Activated B cell treated with CpG ODN at 0.5 μM for 24 hours (primary cell): ENCODE data around the gene SBNO2. TPM values are rescaled to one million over a fixed set of nuclear protein-coding genes. Genes with fewer than 3 reads are reported as not detected.
A peak's percentile ranks its signal among the peaks of the same experiment; 100 is the strongest.

Experiments used
- ATAC-seq: fragments of 200-7000 bp; cut with Tn5 transposase; one replicate; pipeline ENCODE4 v1.10.0; 2021; ENCODE audit warnings: low read depth, mild to moderate bottlenecking, moderate library complexity
- CTCF ChIA-PET: fragments of 350-600 bp; sonication (Branson Sonifier 250); formaldehyde crosslinking; loops from one replicate; lab custom pipeline; 2021; ENCODE audit warnings: antibody characterized with exemption; lab: Charles Lee
- POLR2A ChIA-PET: fragments of 350-600 bp; sonication (Branson Sonifier 250); formaldehyde crosslinking; loops from one replicate; lab custom pipeline; 2021; ENCODE audit warnings: antibody characterized with exemption; lab: Charles Lee
- DNase-seq: peaks from one replicate; pipeline ENCODE4 v3.0.0; 2022
- H3K27ac Mint-ChIP-seq: one replicate; pipeline ENCODE4 v1.8.0; 2020; ENCODE audit warnings: mixed read lengths
- H3K27me3 Mint-ChIP-seq: one replicate; pipeline ENCODE4 v1.8.0; 2021; ENCODE audit warnings: mixed read lengths
- H3K36me3 Mint-ChIP-seq: one replicate; pipeline ENCODE4 v1.8.0; 2021; ENCODE audit warnings: low read depth, mixed read lengths
- H3K4me1 Mint-ChIP-seq: one replicate; pipeline ENCODE4 v1.8.0; 2021; ENCODE audit warnings: mixed read lengths
- H3K4me3 Mint-ChIP-seq: one replicate; pipeline ENCODE4 v1.8.0; 2020; ENCODE audit warnings: mild to moderate bottlenecking, mixed read lengths
- H3K9me3 Mint-ChIP-seq: one replicate; pipeline ENCODE4 v1.8.0; 2020; ENCODE audit warnings: mixed read lengths
- intact Hi-C: fragments of 100-400 bp; cut with micrococcal nuclease; formaldehyde crosslinking; loops from one replicate; pipeline ENCODE4 v1.15.1; 2024
- total RNA-seq: library from RNA; stranded (reverse); gene quantifications from 2 replicates; pipeline ENCODE4 v1.2.3, GENCODE V29; 2022
- TF ChIP-seq, protein P1 (sequence below): fragments of 200-600 bp; IDR thresholded peaks from one replicate; pipeline ENCODE4 v1.8.0; 2022; ENCODE audit warnings: antibody characterized with exemption, mild to moderate bottlenecking

Gene SBNO2
- total RNA-seq, 1 donor from 2014 or later, result 127 TPM

DNA sequence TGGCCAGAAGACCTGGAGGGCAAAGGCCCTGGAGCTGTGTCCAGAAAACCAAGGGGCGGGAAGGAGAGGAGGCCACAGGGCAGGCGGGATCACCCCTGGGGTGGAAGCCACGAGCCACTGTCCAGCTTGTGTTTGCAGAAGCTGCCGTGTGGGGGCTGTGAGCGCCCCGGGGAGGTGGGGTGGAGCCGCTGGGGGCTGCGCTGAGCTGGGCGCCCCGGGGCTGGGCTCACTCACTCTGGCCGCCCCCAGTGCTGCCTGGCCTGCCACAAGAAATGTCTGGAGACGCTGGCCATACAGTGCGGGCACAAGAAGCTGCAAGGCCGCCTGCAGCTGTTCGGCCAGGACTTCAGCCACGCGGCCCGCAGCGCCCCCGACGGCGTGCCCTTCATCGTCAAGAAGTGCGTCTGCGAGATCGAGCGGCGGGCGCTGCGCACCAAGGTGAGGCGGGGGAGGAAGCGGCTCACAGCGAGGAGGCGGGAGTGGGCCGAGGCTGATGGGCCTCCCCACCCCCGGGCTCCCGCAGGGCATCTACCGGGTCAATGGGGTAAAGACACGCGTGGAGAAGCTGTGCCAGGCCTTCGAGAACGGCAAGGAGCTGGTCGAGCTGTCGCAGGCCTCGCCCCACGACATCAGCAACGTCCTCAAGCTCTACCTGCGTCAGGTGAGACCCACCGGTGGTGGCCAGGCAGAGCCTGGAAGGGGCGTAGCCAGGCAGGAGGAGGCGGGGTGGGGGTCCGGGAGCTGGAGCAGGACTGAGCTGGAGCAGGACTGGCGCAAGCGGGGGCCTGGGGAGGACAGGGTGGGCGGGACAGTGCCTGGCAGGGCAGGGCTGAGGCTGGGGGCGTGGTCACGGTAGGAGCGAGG is 92.5 kb downstream of the SBNO2 start:
- ChIA-PET POLR2A (interaction anchor here (0.5 to 13.1 kb wide), 5 partner anchors 5 to 41 kb away, joined by 4 to 184 read pairs (median 32); partner anchors contain the start of genes ABCA7 and ARHGAP45), CTCF (no interaction called here)
- Mint-ChIP-seq H3K27ac (peak overlapping the region; percentile 65), H3K4me3 (no peak overlapping the region), H3K9me3 (no peaks in the 10 kb centered on the region), H3K27me3 (no peaks in the 10 kb centered on the region), H3K4me1 (peaks cover 56% of the 10 kb centered on the region), H3K36me3 (peaks cover 68% of the 10 kb centered on the region)
- ATAC-seq (no peak), DNase-seq (no peak)
- intact Hi-C loops, result loop anchor here (2.0 kb wide), 1 partner anchor 13 kb away; no protein-coding TSS in a partner anchor
- TF ChIP-seq, protein P1, sequence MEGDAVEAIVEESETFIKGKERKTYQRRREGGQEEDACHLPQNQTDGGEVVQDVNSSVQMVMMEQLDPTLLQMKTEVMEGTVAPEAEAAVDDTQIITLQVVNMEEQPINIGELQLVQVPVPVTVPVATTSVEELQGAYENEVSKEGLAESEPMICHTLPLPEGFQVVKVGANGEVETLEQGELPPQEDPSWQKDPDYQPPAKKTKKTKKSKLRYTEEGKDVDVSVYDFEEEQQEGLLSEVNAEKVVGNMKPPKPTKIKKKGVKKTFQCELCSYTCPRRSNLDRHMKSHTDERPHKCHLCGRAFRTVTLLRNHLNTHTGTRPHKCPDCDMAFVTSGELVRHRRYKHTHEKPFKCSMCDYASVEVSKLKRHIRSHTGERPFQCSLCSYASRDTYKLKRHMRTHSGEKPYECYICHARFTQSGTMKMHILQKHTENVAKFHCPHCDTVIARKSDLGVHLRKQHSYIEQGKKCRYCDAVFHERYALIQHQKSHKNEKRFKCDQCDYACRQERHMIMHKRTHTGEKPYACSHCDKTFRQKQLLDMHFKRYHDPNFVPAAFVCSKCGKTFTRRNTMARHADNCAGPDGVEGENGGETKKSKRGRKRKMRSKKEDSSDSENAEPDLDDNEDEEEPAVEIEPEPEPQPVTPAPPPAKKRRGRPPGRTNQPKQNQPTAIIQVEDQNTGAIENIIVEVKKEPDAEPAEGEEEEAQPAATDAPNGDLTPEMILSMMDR, result no peak

DNA sequence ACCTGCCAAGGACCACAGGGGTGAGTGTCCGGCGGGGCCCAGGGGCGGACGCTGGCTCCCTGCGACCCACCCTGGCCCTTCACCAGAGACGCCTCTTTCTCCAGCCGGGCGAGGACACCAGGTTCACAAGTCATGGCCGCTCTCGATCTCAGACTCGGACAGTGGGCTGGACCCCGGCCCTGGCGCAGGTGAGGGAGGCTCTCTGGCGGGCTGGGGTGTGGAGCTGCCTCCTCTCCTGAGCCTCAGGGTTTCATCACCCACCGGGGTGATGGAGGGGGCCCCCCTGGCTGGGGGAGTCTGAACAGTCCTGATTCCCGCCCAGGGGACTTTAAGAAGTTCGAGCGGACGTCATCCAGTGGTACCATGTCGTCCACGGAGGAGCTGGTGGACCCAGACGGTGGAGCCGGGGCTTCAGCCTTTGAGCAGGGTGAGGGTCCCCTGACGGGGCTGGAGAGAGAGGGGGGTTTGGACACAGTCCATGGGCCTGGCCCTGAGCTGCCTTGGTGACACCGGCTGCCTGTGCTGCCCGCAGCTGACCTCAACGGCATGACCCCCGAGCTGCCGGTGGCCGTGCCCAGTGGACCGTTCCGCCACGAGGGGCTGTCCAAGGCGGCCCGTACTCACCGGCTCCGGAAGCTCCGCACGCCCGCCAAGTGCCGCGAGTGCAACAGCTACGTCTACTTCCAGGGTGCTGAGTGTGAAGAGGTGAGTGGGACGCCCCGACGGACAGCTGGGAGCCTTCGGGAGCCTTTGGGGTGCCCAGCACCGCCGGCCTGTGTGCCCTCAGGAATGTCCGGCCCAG is 93.5 kb downstream of the SBNO2 start:
- peaks cover 58% of the 10 kb centered on the region for H3K4me1 Mint-ChIP-seq
- intact Hi-C loops, result no loop called here

DNA sequence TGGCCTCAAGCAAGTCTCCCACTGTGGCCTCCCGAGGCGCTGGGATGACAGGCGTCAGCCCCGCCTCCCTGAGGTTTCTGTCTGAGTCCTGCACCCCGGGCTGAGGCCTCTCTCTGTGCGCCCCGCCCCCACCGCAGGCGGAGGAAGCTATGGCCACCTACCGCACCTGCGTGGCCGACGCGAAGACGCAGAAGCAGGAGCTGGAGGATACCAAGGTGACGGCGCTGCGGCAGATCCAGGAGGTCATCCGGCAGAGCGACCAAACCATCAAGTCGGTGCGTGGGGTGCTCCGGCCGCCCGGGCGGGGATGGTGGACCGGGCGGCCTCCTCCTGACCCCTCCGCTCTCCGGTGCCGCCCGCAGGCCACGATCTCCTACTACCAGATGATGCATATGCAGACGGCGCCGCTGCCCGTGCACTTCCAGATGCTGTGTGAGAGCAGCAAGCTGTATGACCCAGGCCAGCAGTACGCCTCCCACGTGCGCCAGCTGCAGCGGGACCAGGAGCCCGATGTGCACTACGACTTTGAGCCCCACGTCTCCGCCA is 94.4 kb downstream of the SBNO2 start:
- H3K36me3 Mint-ChIP-seq, result peaks cover 62% of the 10 kb centered on the region
- ChIA-PET CTCF (interaction anchor here (1.1 kb wide), 1 partner anchor 15 kb away, joined by 4 read pairs; no protein-coding TSS in a partner anchor), POLR2A (interaction anchor here (0.6 to 13.1 kb wide), 6 partner anchors 7 to 189 kb away, joined by 3 to 184 read pairs (median 4); partner anchors contain the start of genes ABCA7, ARHGAP45 and CIRBP)

More for the DNA sequence above, 93.5 kb downstream of the SBNO2 start:
- H3K27me3 Mint-ChIP-seq, result no peaks in the 10 kb centered on the region
- POLR2A ChIA-PET, result interaction anchor here (0.6 to 13.1 kb wide), 6 partner anchors 5 to 42 kb away, joined by 3 to 184 read pairs (median 19); partner anchors contain the start of genes ABCA7 and ARHGAP45
- H3K9me3 Mint-ChIP-seq, result no peaks in the 10 kb centered on the region
- DNase-seq (no peak), ATAC-seq (no peak)
- TF ChIP-seq, protein P1, result no peak
- H3K36me3 Mint-ChIP-seq, result peaks cover 69% of the 10 kb centered on the region
- no peak overlapping the region for H3K4me3 Mint-ChIP-seq
- H3K27ac Mint-ChIP-seq, result no peak overlapping the region
- CTCF ChIA-PET, result interaction anchor here (1.1 kb wide), 1 partner anchor 16 kb away, joined by 4 read pairs; no protein-coding TSS in a partner anchor

DNA sequence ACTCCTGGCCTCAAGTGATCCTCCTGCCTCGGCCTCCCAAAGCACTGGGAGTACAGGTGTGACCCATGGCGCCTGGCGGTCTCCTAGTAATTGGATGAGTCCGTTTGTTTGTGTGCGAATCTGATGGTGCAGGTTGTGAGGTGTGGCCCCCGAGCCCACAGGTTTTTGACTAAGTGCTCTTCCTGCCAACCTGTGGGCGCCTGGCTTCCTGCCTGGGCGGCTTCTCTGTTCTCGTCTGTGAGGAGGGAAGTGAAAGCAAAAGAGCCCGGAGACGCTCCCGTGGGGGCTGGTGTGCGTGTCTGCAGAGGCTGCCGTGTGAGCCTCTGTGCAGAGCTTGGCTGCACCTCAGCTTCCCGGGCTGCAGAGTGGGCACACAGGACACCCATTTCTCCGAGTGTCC is 97.1 kb downstream of the SBNO2 start:
- DNase-seq (peak; percentile 84), ATAC-seq (peak; percentile 89)
- intact Hi-C loops, result loop anchor here (1.0 kb wide), 4 partner anchors 10 to 56 kb away; partner anchors contain the start of genes ABCA7, ARHGAP45, RNU6-2 and TMEM259
- Mint-ChIP-seq H3K4me1 (peaks cover 67% of the 10 kb centered on the region), H3K27ac (peak overlapping the region; percentile 93), H3K27me3 (no peaks in the 10 kb centered on the region), H3K36me3 (peaks cover 60% of the 10 kb centered on the region), H3K9me3 (no peaks in the 10 kb centered on the region), H3K4me3 (peak overlapping the region; percentile 71)
- ChIA-PET POLR2A (interaction anchor here (0.6 to 13.1 kb wide), 25 partner anchors 9 to 361 kb away, joined by 3 to 184 read pairs (median 6); partner anchors contain the start of genes ABCA7, ARHGAP45, CIRBP and CNN2), CTCF (interaction anchor here (1.1 kb wide), 1 partner anchor 12 kb away, joined by 3 read pairs; no protein-coding TSS in a partner anchor)
- TF ChIP-seq, protein P1, result no peak

More for the DNA sequence above, 94.4 kb downstream of the SBNO2 start:
- DNase-seq, result no peak
- Mint-ChIP-seq H3K27me3 (no peaks in the 10 kb centered on the region), H3K27ac (peak overlapping the region; percentile 41), H3K4me1 (peaks cover 59% of the 10 kb centered on the region), H3K9me3 (no peaks in the 10 kb centered on the region), H3K4me3 (no peak overlapping the region)
- TF ChIP-seq, protein P1, result no peak
- intact Hi-C loops, result no loop called here
- no peak for ATAC-seq
